ENCODE results near the gene TPO.
"Not testable (repeated sequence)": the region's sequence is repeated elsewhere in the genome, so short reads cannot be mapped to it uniquely, and the experiment has no call there.

TPO gene

GRCh38 chr2:1556776-1557466, 143.7 kb downstream of the TPO start:
- H3K36me3 Mint-ChIP-seq (ENCODE audit: insufficient read depth): no peaks in the 10 kb centered on the region
- no peaks in the 10 kb centered on the region for H3K9me3 Mint-ChIP-seq
- DNase-seq (ENCODE audit: low spot score in 2 of 2): no peak
- ATAC-seq (replicated peaks; ENCODE audit: extremely low read depth, poor library complexity, severe bottlenecking): no peak
- no peaks in the 10 kb centered on the region for H3K27me3 Mint-ChIP-seq
- H3K4me3 Mint-ChIP-seq: no peak overlapping the region
- no peak overlapping the region for H3K27ac Mint-ChIP-seq (ENCODE audit: low read depth)
- H3K4me1 Mint-ChIP-seq: no peaks in the 10 kb centered on the region

GRCh38 chr2:1557467-1557820, 144.2 kb downstream of the TPO start:
- Mint-ChIP-seq H3K4me1 (no peaks in the 10 kb centered on the region), H3K27ac (ENCODE audit: low read depth) (no peak overlapping the region), H3K9me3 (no peaks in the 10 kb centered on the region), H3K36me3 (ENCODE audit: insufficient read depth) (no peaks in the 10 kb centered on the region), H3K4me3 (no peak overlapping the region), H3K27me3 (no peaks in the 10 kb centered on the region)
- no peak for DNase-seq (ENCODE audit: low spot score in 2 of 2)
- no peak for ATAC-seq (replicated peaks; ENCODE audit: extremely low read depth, poor library complexity, severe bottlenecking)

- Mint-ChIP-seq H3K27ac (ENCODE audit: low read depth) (no peak overlapping the region), H3K4me3 (no peak overlapping the region), H3K36me3 (ENCODE audit: insufficient read depth) (no peaks in the 10 kb centered on the region), H3K4me1 (peaks cover 6% of the 10 kb centered on the region), H3K9me3 (no peaks in the 10 kb centered on the region), H3K27me3 (no peaks in the 10 kb centered on the region)
- DNase-seq (ENCODE audit: low spot score in 2 of 2): no peak
- ATAC-seq (replicated peaks; ENCODE audit: extremely low read depth, poor library complexity, severe bottlenecking): no peak
Observed at GRCh38 chr2:1559589-1560175, 146.4 kb downstream of the TPO start.

DNA sequence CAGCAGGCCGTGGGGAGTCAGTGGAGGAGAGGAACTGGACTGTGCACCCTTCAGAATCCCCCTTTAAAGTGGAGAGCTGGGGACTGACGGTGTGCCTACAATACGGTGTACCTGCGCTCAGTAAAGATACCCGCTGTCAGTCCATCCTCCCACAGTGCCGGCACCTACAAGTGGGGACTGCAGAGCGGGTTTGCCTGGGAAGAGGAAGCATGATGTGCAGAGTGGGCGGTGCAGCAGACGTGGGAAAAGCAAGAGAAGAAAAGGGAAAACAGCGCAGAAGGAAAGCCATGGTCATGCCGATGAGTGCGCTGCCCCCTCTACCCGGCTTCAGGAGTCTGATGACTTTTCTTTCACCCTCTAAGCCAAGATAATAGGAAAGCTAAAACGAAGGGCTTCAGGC, 148.0 kb downstream of the TPO start:
- H3K27ac Mint-ChIP-seq (ENCODE audit: low read depth): no peak overlapping the region
- ATAC-seq (replicated peaks; ENCODE audit: extremely low read depth, poor library complexity, severe bottlenecking) (no peak), DNase-seq (ENCODE audit: low spot score in 2 of 2) (no peak)
- H3K9me3 Mint-ChIP-seq: peaks cover under 1% of the 10 kb centered on the region
- no peak overlapping the region for H3K4me3 Mint-ChIP-seq
- peaks cover 6% of the 10 kb centered on the region for H3K4me1 Mint-ChIP-seq
- H3K27me3 Mint-ChIP-seq: no peaks in the 10 kb centered on the region
- H3K36me3 Mint-ChIP-seq (ENCODE audit: insufficient read depth): peaks cover 2% of the 10 kb centered on the region

GRCh38 chr2:1561811-1562421, 148.7 kb downstream of the TPO start:
- H3K4me3 Mint-ChIP-seq: no peak overlapping the region
- no peaks in the 10 kb centered on the region for H3K27me3 Mint-ChIP-seq
- H3K36me3 Mint-ChIP-seq (ENCODE audit: insufficient read depth): peaks cover 2% of the 10 kb centered on the region
- ATAC-seq (replicated peaks; ENCODE audit: extremely low read depth, poor library complexity, severe bottlenecking) (no peak), DNase-seq (ENCODE audit: low spot score in 2 of 2) (no peak)
- peaks cover 7% of the 10 kb centered on the region for H3K9me3 Mint-ChIP-seq
- peaks cover 6% of the 10 kb centered on the region for H3K4me1 Mint-ChIP-seq
- H3K27ac Mint-ChIP-seq (ENCODE audit: low read depth): no peak overlapping the region

GRCh38 chr2:1563084-1563857, 150.0 kb downstream of the TPO start:
- Mint-ChIP-seq H3K9me3 (peaks cover 10% of the 10 kb centered on the region), H3K27me3 (no peaks in the 10 kb centered on the region), H3K4me3 (no peak overlapping the region), H3K4me1 (peaks cover 6% of the 10 kb centered on the region), H3K27ac (ENCODE audit: low read depth) (no peak overlapping the region), H3K36me3 (ENCODE audit: insufficient read depth) (peaks cover 2% of the 10 kb centered on the region)
- ATAC-seq (replicated peaks; ENCODE audit: extremely low read depth, poor library complexity, severe bottlenecking) (no peak), DNase-seq (ENCODE audit: low spot score in 2 of 2) (no peak)

DNA sequence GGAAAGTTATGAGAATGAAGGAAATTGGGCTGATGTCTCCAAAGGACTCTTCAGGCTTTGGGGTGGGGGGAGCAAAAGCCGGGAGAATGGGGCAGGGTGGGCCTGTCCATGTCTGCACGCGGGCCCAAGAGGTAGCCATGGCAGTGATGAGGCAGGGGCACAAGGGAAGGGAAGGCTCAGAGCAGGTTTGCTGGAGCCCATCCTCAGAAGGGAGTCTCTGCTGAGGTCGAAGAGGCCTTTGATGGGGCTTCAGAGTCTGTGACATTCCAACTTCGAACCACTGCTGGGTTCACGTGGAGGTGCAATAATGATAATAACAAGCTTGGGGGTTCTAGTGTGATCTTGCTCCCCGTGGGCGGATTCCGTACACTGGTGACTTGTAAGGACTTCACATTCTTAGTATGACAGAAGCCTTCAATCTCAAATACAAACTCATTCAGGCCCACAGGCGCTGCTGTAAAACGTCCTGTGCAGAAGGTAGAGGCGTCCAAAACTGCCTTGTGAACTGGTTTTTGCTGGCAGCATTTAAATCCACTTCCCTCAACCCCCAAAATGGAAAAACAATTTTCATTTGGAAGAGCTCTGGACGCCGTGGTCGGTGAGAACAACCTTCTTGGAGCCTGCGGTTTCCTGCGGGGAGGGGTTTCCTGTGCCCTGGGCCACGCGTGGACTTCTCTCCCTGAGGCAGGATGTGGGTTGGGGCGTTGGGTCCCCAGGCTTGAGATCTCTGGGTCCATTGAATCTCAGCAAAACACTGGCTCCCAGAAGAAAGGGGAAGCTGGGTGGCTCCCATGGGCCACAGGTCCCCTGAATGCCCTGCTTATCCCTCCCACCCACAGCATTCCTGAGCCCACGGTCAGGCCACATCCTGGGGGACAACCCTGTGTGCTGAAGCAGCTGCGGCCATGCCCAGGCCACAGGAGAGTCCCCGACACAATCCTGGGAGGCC, 151.0 kb downstream of the TPO start:
- Mint-ChIP-seq H3K27ac (ENCODE audit: low read depth) (no peak overlapping the region), H3K4me3 (no peak overlapping the region), H3K36me3 (ENCODE audit: insufficient read depth) (peaks cover 2% of the 10 kb centered on the region), H3K9me3 (peaks cover 10% of the 10 kb centered on the region), H3K27me3 (no peaks in the 10 kb centered on the region), H3K4me1 (peaks cover 6% of the 10 kb centered on the region)
- ATAC-seq (replicated peaks; ENCODE audit: extremely low read depth, poor library complexity, severe bottlenecking) (no peak), DNase-seq (ENCODE audit: low spot score in 2 of 2) (no peak)

DNA sequence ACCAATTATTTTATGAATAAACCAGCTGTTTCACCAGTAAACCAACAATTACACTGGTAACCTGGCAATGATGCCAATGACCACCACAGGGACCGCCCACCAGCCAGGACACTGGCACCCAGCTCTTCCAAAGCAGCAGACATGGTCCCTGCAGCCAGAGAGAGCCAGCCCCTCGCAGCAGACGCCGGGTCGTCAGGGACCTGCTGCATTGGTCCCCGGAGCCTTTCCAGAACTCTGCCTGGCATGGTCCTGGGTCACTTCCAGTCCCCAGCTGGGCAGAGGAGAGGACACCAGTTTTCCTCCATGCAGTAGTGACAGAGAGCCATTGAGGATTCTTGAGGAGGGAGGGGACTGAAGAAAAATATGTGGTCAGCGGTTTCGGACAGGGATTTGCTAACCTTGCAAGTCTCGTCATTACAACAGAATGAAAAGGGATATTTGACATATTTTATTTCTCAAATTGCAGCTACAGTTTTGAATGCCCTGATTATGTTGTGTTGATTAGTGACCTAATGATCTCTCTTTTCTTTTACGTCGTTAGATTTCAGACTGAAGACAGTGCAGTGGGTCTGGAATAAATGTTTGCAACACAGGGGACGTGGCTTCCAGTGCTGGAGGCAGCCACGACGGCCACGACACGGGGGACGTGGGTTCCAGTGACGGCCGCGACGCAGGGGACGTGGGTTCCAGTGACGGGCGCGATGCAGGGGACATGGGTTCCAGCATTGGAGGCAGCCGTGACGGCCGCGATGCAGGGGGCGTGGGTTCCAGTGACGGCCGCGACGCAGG, 154.5 kb downstream of the TPO start:
- H3K36me3 Mint-ChIP-seq (ENCODE audit: insufficient read depth): peaks cover 2% of the 10 kb centered on the region
- ATAC-seq (replicated peaks; ENCODE audit: extremely low read depth, poor library complexity, severe bottlenecking): no peak
- no peak overlapping the region for H3K27ac Mint-ChIP-seq (ENCODE audit: low read depth)
- H3K4me1 Mint-ChIP-seq: peaks cover 6% of the 10 kb centered on the region
- no peak overlapping the region for H3K4me3 Mint-ChIP-seq
- no peaks in the 10 kb centered on the region for H3K27me3 Mint-ChIP-seq
- DNase-seq (ENCODE audit: low spot score in 2 of 2): no peak
- peaks cover 10% of the 10 kb centered on the region for H3K9me3 Mint-ChIP-seq

DNA sequence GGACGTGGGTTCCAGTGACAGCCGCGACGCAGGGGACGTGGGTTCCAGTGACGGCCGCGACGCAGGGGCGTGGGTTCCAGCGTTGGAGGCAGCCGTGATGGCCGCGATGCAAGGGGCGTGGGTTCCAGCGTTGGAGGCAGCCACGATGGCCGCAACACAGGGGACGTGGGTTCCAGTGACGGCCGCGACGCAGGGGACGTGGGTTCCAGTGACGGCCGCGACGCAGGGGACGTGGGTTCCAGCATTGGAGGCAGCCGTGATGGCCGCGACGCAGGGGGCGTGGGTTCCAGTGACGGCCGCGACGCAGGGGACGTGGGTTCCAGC, 155.0 kb downstream of the TPO start:
- H3K27ac Mint-ChIP-seq (ENCODE audit: low read depth); H3K4me1 Mint-ChIP-seq; H3K27me3 Mint-ChIP-seq; H3K4me3 Mint-ChIP-seq; H3K36me3 Mint-ChIP-seq (ENCODE audit: insufficient read depth); ATAC-seq (replicated peaks; ENCODE audit: extremely low read depth, poor library complexity, severe bottlenecking); DNase-seq (ENCODE audit: low spot score in 2 of 2): not testable (repeated sequence)
- H3K9me3 Mint-ChIP-seq: peaks cover 10% of the 10 kb centered on the region

DNA sequence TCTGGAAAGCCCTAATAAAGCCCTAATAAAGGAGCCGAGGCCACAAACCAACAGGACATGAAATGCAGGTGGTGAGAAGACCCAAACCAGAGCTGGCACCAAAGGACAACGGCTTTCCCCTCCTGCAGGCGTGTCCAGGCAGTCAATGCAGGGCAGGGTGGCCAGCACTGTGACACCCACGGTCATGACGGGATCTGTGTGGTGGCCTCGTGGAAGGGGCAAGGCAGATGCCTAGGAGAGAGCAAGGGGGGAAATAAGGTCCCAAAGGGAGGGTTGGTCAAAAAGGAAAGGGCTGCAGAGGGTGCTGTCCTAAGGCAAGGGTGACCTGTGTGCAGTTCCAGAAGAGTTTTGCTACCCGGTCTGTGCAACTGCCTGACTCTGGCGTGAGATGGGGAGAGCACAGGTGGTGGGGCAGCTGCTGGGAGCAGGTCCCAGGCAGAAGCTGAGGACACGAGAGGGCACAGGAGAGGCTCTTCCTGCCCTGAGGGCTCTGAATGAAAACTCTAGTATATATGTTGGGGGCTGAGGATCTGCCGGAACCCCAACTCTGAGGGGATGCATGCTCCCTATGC, 156.7 kb downstream of the TPO start:
- Mint-ChIP-seq H3K27me3 (no peaks in the 10 kb centered on the region), H3K27ac (ENCODE audit: low read depth) (no peak overlapping the region), H3K9me3 (peaks cover 10% of the 10 kb centered on the region), H3K4me1 (no peaks in the 10 kb centered on the region), H3K4me3 (no peak overlapping the region), H3K36me3 (ENCODE audit: insufficient read depth) (peaks cover 2% of the 10 kb centered on the region)
- DNase-seq (ENCODE audit: low spot score in 2 of 2) (no peak), ATAC-seq (replicated peaks; ENCODE audit: extremely low read depth, poor library complexity, severe bottlenecking) (no peak)

GRCh38 chr2:1571477-1572417, 158.5 kb downstream of the TPO start:
- H3K4me1 Mint-ChIP-seq: no peaks in the 10 kb centered on the region
- ATAC-seq (replicated peaks; ENCODE audit: extremely low read depth, poor library complexity, severe bottlenecking) (no peak), DNase-seq (ENCODE audit: low spot score in 2 of 2) (no peak)
- H3K4me3 Mint-ChIP-seq: no peak overlapping the region
- H3K9me3 Mint-ChIP-seq: peaks cover 5% of the 10 kb centered on the region
- H3K36me3 Mint-ChIP-seq (ENCODE audit: insufficient read depth): no peaks in the 10 kb centered on the region
- peaks cover 9% of the 10 kb centered on the region for H3K27me3 Mint-ChIP-seq
- H3K27ac Mint-ChIP-seq (ENCODE audit: low read depth): no peak overlapping the region

All from central memory CD8-positive, alpha-beta T cell (primary cell).